ENCODE results near the gene ZNF667. TPM values are rescaled to one million over a fixed set of nuclear protein-coding genes. Genes with fewer than 3 reads are reported as not detected.

The ZNF667 gene
- total RNA-seq, 1 donor from 2014 or later, result 1.4 TPM

GRCh38 chr19:56423985-56424353 lies 53.2 kb downstream of the ZNF667 start:
- Histone ChIP-seq H3K4me1 (no peaks in the 10 kb centered on the region), H3K36me3 (peaks cover 8% of the 10 kb centered on the region), H3K4me3 (no peak overlapping the region), H3K9me3 (peaks cover 100% of the 10 kb centered on the region), H3K27me3 (ENCODE audit: low read depth) (no peaks in the 10 kb centered on the region), H3K27ac (no peak overlapping the region)
- no peak for TF ChIP-seq CTCF (IDR thresholded peaks at IDR 0.05)
- no peak for ATAC-seq
- no peak for DNase-seq
- intact Hi-C loops (cut with DNase I), result no loop called here

GRCh38 chr19:56423276-56423984 lies 53.7 kb downstream of the ZNF667 start:
- no peak overlapping the region for H3K27ac ChIP-seq
- intact Hi-C loops (cut with DNase I), result no loop called here
- ATAC-seq (no peak), DNase-seq (no peak)
- H3K27me3 ChIP-seq (ENCODE audit: low read depth), result no peaks in the 10 kb centered on the region
- no peaks in the 10 kb centered on the region for H3K4me1 ChIP-seq
- peaks cover 100% of the 10 kb centered on the region for H3K9me3 ChIP-seq
- peaks cover 8% of the 10 kb centered on the region for H3K36me3 ChIP-seq
- TF ChIP-seq CTCF (IDR thresholded peaks at IDR 0.05), result no peak
- H3K4me3 ChIP-seq, result no peak overlapping the region

- TF ChIP-seq CTCF (IDR thresholded peaks at IDR 0.05), result no peak
- DNase-seq (no peak), ATAC-seq (no peak)
- H3K27ac ChIP-seq, result no peak overlapping the region
- peaks cover 30% of the 10 kb centered on the region for H3K36me3 ChIP-seq
- peaks cover 49% of the 10 kb centered on the region for H3K9me3 ChIP-seq
- peaks cover 15% of the 10 kb centered on the region for H3K4me1 ChIP-seq
- no peaks in the 10 kb centered on the region for H3K27me3 ChIP-seq (ENCODE audit: low read depth)
- intact Hi-C loops (cut with DNase I), result no loop called here
- H3K4me3 ChIP-seq, result peak overlapping the region; percentile 84
Measured at GRCh38 chr19:56405062-56405461, 72.1 kb downstream of the ZNF667 start.

- peaks cover 26% of the 10 kb centered on the region for H3K36me3 ChIP-seq
- H3K4me3 ChIP-seq, result peak overlapping the region; percentile 84
- intact Hi-C loops (cut with DNase I), result no loop called here
- no peak for TF ChIP-seq CTCF (IDR thresholded peaks at IDR 0.05)
- H3K4me1 ChIP-seq, result peaks cover 15% of the 10 kb centered on the region
- H3K27me3 ChIP-seq (ENCODE audit: low read depth), result no peaks in the 10 kb centered on the region
- peaks cover 49% of the 10 kb centered on the region for H3K9me3 ChIP-seq
- DNase-seq, result no peak
- ATAC-seq, result peak in 1 of 2 donors; percentile 2
- H3K27ac ChIP-seq, result peak overlapping the region; percentile 94
Measured at GRCh38 chr19:56404705-56405056, 72.5 kb downstream of the ZNF667 start.

- H3K4me3 ChIP-seq, result peak within 1 kb of the TSS; percentile 84
- no peaks in the 10 kb centered on the region for H3K27me3 ChIP-seq (ENCODE audit: low read depth)
- intact Hi-C loops (cut with DNase I), result no loop called here
- no peak for TF ChIP-seq CTCF (IDR thresholded peaks at IDR 0.05)
- ATAC-seq (peak; percentile 99), DNase-seq (peak; percentile 96)
- H3K36me3 ChIP-seq, result peaks cover 20% of the 10 kb centered on the region
- H3K27ac ChIP-seq, result peak within 1 kb of the TSS; percentile 94
- peaks cover 48% of the 10 kb centered on the region for H3K9me3 ChIP-seq
- H3K4me1 ChIP-seq, result peaks cover 15% of the 10 kb centered on the region
Measured at GRCh38 chr19:56403764-56404704, 73.1 kb downstream of the ZNF667 start, which contains the start of gene ZNF583. ZNF583 (plus strand) TSS chr19:56404332; CDS start chr19:56407115, 2,783 bp downstream.

All from lower lobe of right lung (tissue), 2 donors.